ENCODE measurements around the gene AQP12A.

The AQP12A gene

GRCh38 chr2:240732911-240733622 lies 41.4 kb downstream of the AQP12A start:
- H3K4me3 ChIP-seq (replicated peaks; ENCODE audit: low read depth, low read length): no peak overlapping the region
- H3K27me3 ChIP-seq (replicated peaks; ENCODE audit: control insufficient read depth, insufficient read depth, low read length): no peaks in the 10 kb centered on the region
- no peaks in the 10 kb centered on the region for H3K36me3 ChIP-seq (ENCODE audit: control insufficient read depth, insufficient read depth, low read length)
- no peak for DNase-seq (ENCODE audit: extremely low read depth, insufficient read length)
- TF ChIP-seq, protein P1, sequence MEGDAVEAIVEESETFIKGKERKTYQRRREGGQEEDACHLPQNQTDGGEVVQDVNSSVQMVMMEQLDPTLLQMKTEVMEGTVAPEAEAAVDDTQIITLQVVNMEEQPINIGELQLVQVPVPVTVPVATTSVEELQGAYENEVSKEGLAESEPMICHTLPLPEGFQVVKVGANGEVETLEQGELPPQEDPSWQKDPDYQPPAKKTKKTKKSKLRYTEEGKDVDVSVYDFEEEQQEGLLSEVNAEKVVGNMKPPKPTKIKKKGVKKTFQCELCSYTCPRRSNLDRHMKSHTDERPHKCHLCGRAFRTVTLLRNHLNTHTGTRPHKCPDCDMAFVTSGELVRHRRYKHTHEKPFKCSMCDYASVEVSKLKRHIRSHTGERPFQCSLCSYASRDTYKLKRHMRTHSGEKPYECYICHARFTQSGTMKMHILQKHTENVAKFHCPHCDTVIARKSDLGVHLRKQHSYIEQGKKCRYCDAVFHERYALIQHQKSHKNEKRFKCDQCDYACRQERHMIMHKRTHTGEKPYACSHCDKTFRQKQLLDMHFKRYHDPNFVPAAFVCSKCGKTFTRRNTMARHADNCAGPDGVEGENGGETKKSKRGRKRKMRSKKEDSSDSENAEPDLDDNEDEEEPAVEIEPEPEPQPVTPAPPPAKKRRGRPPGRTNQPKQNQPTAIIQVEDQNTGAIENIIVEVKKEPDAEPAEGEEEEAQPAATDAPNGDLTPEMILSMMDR (IDR thresholded peaks at IDR 0.05; ENCODE audit: insufficient read depth, low read length, poor library complexity, severe bottlenecking): no peak

DNA sequence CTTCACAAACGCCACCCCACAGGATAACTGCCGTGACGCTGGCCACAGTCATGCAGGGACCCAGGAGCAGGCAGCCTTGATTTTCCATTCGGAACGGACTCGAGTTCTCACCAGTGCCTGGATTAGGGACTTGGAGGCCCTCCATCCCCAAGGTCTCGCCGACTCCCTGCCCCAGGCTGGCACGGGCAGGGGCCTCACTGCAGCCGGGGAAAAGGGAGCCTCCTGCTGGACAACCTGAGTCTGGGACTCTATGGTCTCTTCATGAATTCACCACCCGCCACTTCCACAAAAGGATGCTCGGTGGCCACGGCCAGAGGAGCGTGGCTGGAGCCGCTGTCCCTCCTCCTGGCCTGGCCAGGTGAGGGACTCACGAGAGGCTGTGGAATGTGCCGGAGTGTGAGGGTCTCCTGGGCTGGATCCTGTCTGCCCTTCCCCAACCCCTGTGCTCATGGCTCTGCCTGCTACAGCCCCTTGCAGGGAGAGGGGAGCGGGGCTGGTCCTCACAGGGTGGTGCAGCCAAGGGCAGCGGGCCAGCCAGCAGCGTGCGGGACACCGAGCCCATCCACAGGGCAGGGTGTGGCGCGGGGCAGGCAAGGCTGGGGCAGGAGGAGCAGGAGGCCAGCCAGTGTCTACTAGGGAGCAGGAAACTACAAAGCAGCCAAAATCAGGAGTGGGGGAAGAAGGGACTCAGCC lies 42.3 kb downstream of the AQP12A start:
- H3K36me3 ChIP-seq (ENCODE audit: control insufficient read depth, insufficient read depth, low read length): no peaks in the 10 kb centered on the region
- no peak overlapping the region for H3K4me3 ChIP-seq (replicated peaks; ENCODE audit: low read depth, low read length)
- no peak for DNase-seq (ENCODE audit: extremely low read depth, insufficient read length)
- no peaks in the 10 kb centered on the region for H3K27me3 ChIP-seq (replicated peaks; ENCODE audit: control insufficient read depth, insufficient read depth, low read length)
- TF ChIP-seq, protein P1 (IDR thresholded peaks at IDR 0.05; ENCODE audit: insufficient read depth, low read length, poor library complexity, severe bottlenecking): peak; percentile 48

DNA sequence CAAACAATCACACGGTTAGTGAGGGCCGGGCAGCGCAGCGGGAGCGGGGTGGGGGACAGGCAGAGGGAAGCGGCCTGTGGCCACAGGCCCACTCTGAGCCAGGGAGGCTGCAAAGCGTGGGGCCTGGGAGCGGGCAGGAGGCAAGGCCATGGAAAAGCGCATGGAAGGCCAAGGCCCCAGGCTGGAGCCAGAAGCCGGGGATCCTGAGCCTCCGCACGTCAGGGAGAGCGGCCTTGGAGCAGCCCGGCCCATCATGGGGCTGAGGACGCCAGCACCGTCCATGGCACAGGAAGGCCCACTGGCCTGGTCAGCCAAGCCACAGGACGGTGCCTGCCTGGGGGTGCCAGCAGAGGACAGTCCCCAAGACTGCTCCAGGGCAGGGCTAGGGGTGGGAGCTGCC lies 43.1 kb downstream of the AQP12A start:
- H3K4me3 ChIP-seq (replicated peaks; ENCODE audit: low read depth, low read length): no peak overlapping the region
- no peaks in the 10 kb centered on the region for H3K36me3 ChIP-seq (ENCODE audit: control insufficient read depth, insufficient read depth, low read length)
- TF ChIP-seq, protein P1 (IDR thresholded peaks at IDR 0.05; ENCODE audit: insufficient read depth, low read length, poor library complexity, severe bottlenecking): no peak
- no peaks in the 10 kb centered on the region; the same call in 1 of the 2 replicates for H3K27me3 ChIP-seq (replicated peaks; ENCODE audit: control insufficient read depth, insufficient read depth, low read length)
- no peak for DNase-seq (ENCODE audit: extremely low read depth, insufficient read length)

DNA sequence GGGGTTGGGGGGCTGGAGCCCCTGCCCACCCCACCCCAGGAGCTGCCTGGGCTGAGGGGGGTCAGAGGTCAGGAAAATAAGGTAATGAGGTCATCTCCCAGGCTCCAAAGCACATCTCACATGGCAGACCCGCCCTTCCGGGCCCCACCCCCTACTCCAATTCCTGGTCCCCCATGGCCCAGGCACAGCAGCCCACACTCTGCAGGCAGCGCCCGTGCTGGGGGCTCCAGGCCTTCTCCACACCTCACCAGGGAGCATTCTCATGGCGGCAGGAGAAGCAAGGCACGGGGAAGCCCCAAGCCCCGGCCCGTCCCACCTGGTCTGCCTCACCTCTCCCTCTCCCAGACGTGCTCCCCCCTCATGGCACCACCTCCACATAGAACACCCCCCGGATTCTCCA lies 43.8 kb downstream of the AQP12A start:
- Histone ChIP-seq H3K4me3 (replicated peaks; ENCODE audit: low read depth, low read length) (no peak overlapping the region), H3K36me3 (ENCODE audit: control insufficient read depth, insufficient read depth, low read length) (no peaks in the 10 kb centered on the region), H3K27me3 (replicated peaks; ENCODE audit: control insufficient read depth, insufficient read depth, low read length) (no peaks in the 10 kb centered on the region; the same call in 1 of the 2 replicates)
- TF ChIP-seq, protein P1 (IDR thresholded peaks at IDR 0.05; ENCODE audit: insufficient read depth, low read length, poor library complexity, severe bottlenecking): no peak
- DNase-seq (ENCODE audit: extremely low read depth, insufficient read length): no peak

- Histone ChIP-seq H3K36me3 (ENCODE audit: control insufficient read depth, insufficient read depth, low read length) (no peaks in the 10 kb centered on the region), H3K27me3 (replicated peaks; ENCODE audit: control insufficient read depth, insufficient read depth, low read length) (no peaks in the 10 kb centered on the region; the same call in 1 of the 2 replicates), H3K4me3 (replicated peaks; ENCODE audit: low read depth, low read length) (no peak overlapping the region)
- TF ChIP-seq, protein P1 (IDR thresholded peaks at IDR 0.05; ENCODE audit: insufficient read depth, low read length, poor library complexity, severe bottlenecking): no peak
- no peak for DNase-seq (ENCODE audit: extremely low read depth, insufficient read length)
Measured at GRCh38 chr2:240736281-240737250, 44.9 kb downstream of the AQP12A start.

All from GM06990 (cell line).